Measurements from ENCODE around the gene TFF2. TPM values are rescaled to one million over a fixed set of nuclear protein-coding genes. Genes with fewer than 3 reads are reported as not detected.

TFF2 gene
- total and polyA plus RNA-seq, 9 donors = 0.26 to 0.49 TPM; not detected in 7

DNA sequence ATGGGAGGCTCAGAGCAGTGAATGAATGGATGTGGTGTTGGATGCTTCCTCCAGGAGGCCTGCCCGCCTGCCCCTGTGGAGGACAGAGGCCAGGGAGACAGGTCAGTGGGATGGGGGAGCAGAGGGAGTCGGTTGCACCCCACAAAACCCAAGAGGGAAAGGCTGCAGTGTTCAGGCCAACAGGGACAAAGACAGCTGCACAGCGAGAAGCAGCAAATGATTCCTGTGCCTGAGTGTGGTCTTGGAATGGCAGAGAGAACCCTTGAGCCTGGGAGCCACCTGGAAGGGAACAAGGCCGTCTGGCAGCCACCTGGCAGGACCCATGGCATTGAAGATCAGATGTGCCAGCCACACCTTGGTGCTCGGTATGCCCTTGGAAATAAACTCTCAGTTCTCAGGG, 43.7 kb downstream of the TFF2 start:
- Histone ChIP-seq H3K27ac (ENCODE audit: low read length) (no peak overlapping the region), H3K36me3 (ENCODE audit: control insufficient read depth, insufficient read depth, low read length) (no peaks in the 10 kb centered on the region), H3K4me3 (ENCODE audit: low read length) (no peak overlapping the region), H3K27me3 (ENCODE audit: control insufficient read depth, insufficient read depth, low read length) (peaks cover 9% of the 10 kb centered on the region), H3K9me3 (replicated peaks; ENCODE audit: control insufficient read depth, low read depth, low read length) (no peaks in the 10 kb centered on the region), H3K4me1 (ENCODE audit: control insufficient read depth, insufficient read depth, low read length) (peaks cover 44% of the 10 kb centered on the region)
- 54% methylated on average over 4 of the region's 5 CpGs for WGBS (ENCODE audit: insufficient coverage)
- DNase-seq = no peak

- Histone ChIP-seq H3K27me3 (ENCODE audit: control insufficient read depth, insufficient read depth, low read length) (peaks cover 9% of the 10 kb centered on the region), H3K27ac (ENCODE audit: low read length) (no peak overlapping the region), H3K4me1 (ENCODE audit: control insufficient read depth, insufficient read depth, low read length) (peaks cover 45% of the 10 kb centered on the region), H3K4me3 (ENCODE audit: low read length) (no peak overlapping the region), H3K36me3 (ENCODE audit: control insufficient read depth, insufficient read depth, low read length) (no peaks in the 10 kb centered on the region), H3K9me3 (replicated peaks; ENCODE audit: control insufficient read depth, low read depth, low read length) (no peaks in the 10 kb centered on the region)
- 66% methylated on average over 15 of the region's 17 CpGs for WGBS (ENCODE audit: insufficient coverage)
- DNase-seq = no peak
Measured at GRCh38 chr21:42306366-42307035, 44.3 kb downstream of the TFF2 start.

- Histone ChIP-seq H3K27ac (ENCODE audit: low read length) (no peak overlapping the region), H3K4me3 (ENCODE audit: low read length) (no peak overlapping the region), H3K27me3 (ENCODE audit: control insufficient read depth, insufficient read depth, low read length) (peaks cover 9% of the 10 kb centered on the region), H3K4me1 (ENCODE audit: control insufficient read depth, insufficient read depth, low read length) (peaks cover 43% of the 10 kb centered on the region), H3K9me3 (replicated peaks; ENCODE audit: control insufficient read depth, low read depth, low read length) (no peaks in the 10 kb centered on the region), H3K36me3 (ENCODE audit: control insufficient read depth, insufficient read depth, low read length) (no peaks in the 10 kb centered on the region)
- WGBS (ENCODE audit: insufficient coverage) = 93% methylated on average over 33 of the region's 33 CpGs
- no peak for DNase-seq
Measured at GRCh38 chr21:42305707-42306147, 45.1 kb downstream of the TFF2 start.

GRCh38 chr21:42304556-42305454, 46.0 kb downstream of the TFF2 start:
- H3K27me3 ChIP-seq (ENCODE audit: control insufficient read depth, insufficient read depth, low read length) = peaks cover 7% of the 10 kb centered on the region
- no peaks in the 10 kb centered on the region for H3K9me3 ChIP-seq (replicated peaks; ENCODE audit: control insufficient read depth, low read depth, low read length)
- peaks cover 39% of the 10 kb centered on the region for H3K4me1 ChIP-seq (ENCODE audit: control insufficient read depth, insufficient read depth, low read length)
- no peak overlapping the region for H3K4me3 ChIP-seq (ENCODE audit: low read length)
- no peak overlapping the region for H3K27ac ChIP-seq (ENCODE audit: low read length)
- WGBS (ENCODE audit: insufficient coverage) = 84% methylated on average over 11 of the region's 22 CpGs
- H3K36me3 ChIP-seq (ENCODE audit: control insufficient read depth, insufficient read depth, low read length) = no peaks in the 10 kb centered on the region
- DNase-seq = no peak

- DNase-seq = no peak
- 80% methylated on average over 1 of the region's 3 CpGs for WGBS (ENCODE audit: insufficient coverage)
- Histone ChIP-seq H3K4me3 (ENCODE audit: low read length) (no peak overlapping the region), H3K36me3 (ENCODE audit: control insufficient read depth, insufficient read depth, low read length) (peaks cover 2% of the 10 kb centered on the region), H3K27me3 (ENCODE audit: control insufficient read depth, insufficient read depth, low read length) (peaks cover 5% of the 10 kb centered on the region), H3K27ac (ENCODE audit: low read length) (no peak overlapping the region), H3K4me1 (ENCODE audit: control insufficient read depth, insufficient read depth, low read length) (peaks cover 30% of the 10 kb centered on the region), H3K9me3 (replicated peaks; ENCODE audit: control insufficient read depth, low read depth, low read length) (no peaks in the 10 kb centered on the region)
Measured at GRCh38 chr21:42303443-42303842, 47.4 kb downstream of the TFF2 start.

GRCh38 chr21:42302794-42303193, 48.0 kb downstream of the TFF2 start:
- Histone ChIP-seq H3K9me3 (replicated peaks; ENCODE audit: control insufficient read depth, low read depth, low read length) (no peaks in the 10 kb centered on the region), H3K36me3 (ENCODE audit: control insufficient read depth, insufficient read depth, low read length) (peaks cover 5% of the 10 kb centered on the region), H3K4me1 (ENCODE audit: control insufficient read depth, insufficient read depth, low read length) (peaks cover 30% of the 10 kb centered on the region), H3K4me3 (ENCODE audit: low read length) (no peak overlapping the region), H3K27me3 (ENCODE audit: control insufficient read depth, insufficient read depth, low read length) (peaks cover 5% of the 10 kb centered on the region), H3K27ac (ENCODE audit: low read length) (no peak overlapping the region)
- WGBS (ENCODE audit: insufficient coverage) = 75% methylated on average over 4 of the region's 7 CpGs
- no peak for DNase-seq

- Histone ChIP-seq H3K4me3 (ENCODE audit: low read length) (no peak overlapping the region), H3K27me3 (ENCODE audit: control insufficient read depth, insufficient read depth, low read length) (peaks cover 5% of the 10 kb centered on the region), H3K36me3 (ENCODE audit: control insufficient read depth, insufficient read depth, low read length) (peaks cover 5% of the 10 kb centered on the region), H3K9me3 (replicated peaks; ENCODE audit: control insufficient read depth, low read depth, low read length) (no peaks in the 10 kb centered on the region), H3K4me1 (ENCODE audit: control insufficient read depth, insufficient read depth, low read length) (peaks cover 29% of the 10 kb centered on the region), H3K27ac (ENCODE audit: low read length) (peak overlapping the region; percentile 2)
- DNase-seq = peak; percentile 19
- WGBS (ENCODE audit: insufficient coverage) = 37% methylated on average over 5 of the region's 12 CpGs
Measured at GRCh38 chr21:42302076-42302650, 48.6 kb downstream of the TFF2 start.

GRCh38 chr21:42301371-42302075, 49.3 kb downstream of the TFF2 start:
- no peak overlapping the region for H3K4me3 ChIP-seq (ENCODE audit: low read length)
- peaks cover 24% of the 10 kb centered on the region for H3K4me1 ChIP-seq (ENCODE audit: control insufficient read depth, insufficient read depth, low read length)
- peak; percentile 61 for DNase-seq
- peak overlapping the region; percentile 62 for H3K27ac ChIP-seq (ENCODE audit: low read length)
- peaks cover 2% of the 10 kb centered on the region for H3K27me3 ChIP-seq (ENCODE audit: control insufficient read depth, insufficient read depth, low read length)
- H3K9me3 ChIP-seq (replicated peaks; ENCODE audit: control insufficient read depth, low read depth, low read length) = no peaks in the 10 kb centered on the region
- peaks cover 8% of the 10 kb centered on the region for H3K36me3 ChIP-seq (ENCODE audit: control insufficient read depth, insufficient read depth, low read length)
- WGBS (ENCODE audit: insufficient coverage) = 81% methylated on average over 15 of the region's 20 CpGs

DNA sequence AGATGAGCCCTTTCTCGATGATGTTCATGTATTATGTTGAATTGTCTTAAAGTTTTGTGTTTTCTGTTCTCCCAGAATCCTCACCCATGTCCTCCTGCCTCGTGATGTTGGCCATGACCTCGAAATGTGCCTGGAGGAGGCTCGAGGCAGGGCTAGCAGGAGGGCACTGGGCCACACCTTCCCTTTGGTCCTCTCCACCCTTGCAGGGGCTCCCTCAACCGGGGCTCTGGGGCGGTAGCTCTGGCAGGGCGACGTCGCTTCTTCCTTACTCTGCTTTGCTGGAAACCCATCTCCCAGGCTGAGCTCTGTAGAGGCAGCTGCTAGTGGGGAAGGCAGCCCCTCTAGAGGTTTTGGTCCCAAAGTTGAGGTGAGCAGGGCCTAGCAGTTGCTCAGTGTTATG, 49.8 kb downstream of the TFF2 start:
- no peak for DNase-seq
- Histone ChIP-seq H3K27ac (ENCODE audit: low read length) (peak overlapping the region; percentile 62), H3K4me1 (ENCODE audit: control insufficient read depth, insufficient read depth, low read length) (peaks cover 24% of the 10 kb centered on the region), H3K27me3 (ENCODE audit: control insufficient read depth, insufficient read depth, low read length) (peaks cover 2% of the 10 kb centered on the region), H3K36me3 (ENCODE audit: control insufficient read depth, insufficient read depth, low read length) (peaks cover 8% of the 10 kb centered on the region), H3K4me3 (ENCODE audit: low read length) (no peak overlapping the region), H3K9me3 (replicated peaks; ENCODE audit: control insufficient read depth, low read depth, low read length) (no peaks in the 10 kb centered on the region)
- WGBS (ENCODE audit: insufficient coverage) = 94% methylated on average over 3 of the region's 9 CpGs

Measured in muscle of leg (tissue), 11 donors.